ENCODE measurements around the gene TSPAN18. TPM values are rescaled to one million over a fixed set of nuclear protein-coding genes. Genes with fewer than 3 reads are reported as not detected.

TSPAN18 gene
- total and polyA plus RNA-seq, 2 experiments from 2014 or later, result 68.6 to 82.8 TPM

DNA sequence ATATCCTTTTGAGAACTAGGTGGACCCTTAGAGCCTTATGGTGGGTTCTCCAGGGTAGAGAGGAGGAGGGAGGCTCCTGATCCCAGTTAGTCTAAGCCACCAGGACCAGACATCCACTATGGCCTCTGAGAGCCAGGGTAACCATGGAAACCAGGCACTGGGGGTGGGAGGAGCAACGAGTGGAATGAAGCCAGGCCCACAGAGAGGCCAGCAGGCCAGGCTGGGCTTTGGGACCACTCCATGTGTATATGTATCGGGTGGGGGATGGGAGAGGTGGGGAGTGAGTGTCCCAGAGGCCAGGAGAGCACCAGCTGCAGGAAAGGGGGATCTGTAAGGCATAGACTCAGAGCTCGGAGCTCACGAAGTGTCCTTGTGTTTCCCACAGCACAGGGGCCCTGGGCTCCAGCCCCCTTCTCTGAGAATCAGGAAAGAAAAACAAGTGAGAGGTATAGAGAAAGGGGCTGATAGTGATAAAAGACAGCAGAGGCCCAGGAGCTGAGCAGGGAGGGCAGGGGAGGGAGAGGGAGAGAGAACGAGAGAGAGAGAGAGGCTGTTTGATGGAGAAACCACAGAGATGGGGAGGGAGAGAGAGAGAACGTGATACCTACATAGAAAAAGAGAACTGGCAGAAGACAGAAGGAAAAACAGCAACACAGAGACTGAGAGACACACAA lies 15.5 kb upstream of the TSPAN18 start:
- H3K4me3 ChIP-seq, result no peak overlapping the region
- DNase-seq (ENCODE audit: low read depth in 1 of 2, low spot score in 1 of 2), result peak in 1 of 2 donors; percentile 78
- no peaks in the 10 kb centered on the region for H3K9me3 ChIP-seq (ENCODE audit: low read depth)

GRCh38 chr11:44711787-44712608 lies 14.8 kb upstream of the TSPAN18 start:
- H3K9me3 ChIP-seq (ENCODE audit: low read depth), result no peaks in the 10 kb centered on the region
- TF ChIP-seq, protein P1, sequence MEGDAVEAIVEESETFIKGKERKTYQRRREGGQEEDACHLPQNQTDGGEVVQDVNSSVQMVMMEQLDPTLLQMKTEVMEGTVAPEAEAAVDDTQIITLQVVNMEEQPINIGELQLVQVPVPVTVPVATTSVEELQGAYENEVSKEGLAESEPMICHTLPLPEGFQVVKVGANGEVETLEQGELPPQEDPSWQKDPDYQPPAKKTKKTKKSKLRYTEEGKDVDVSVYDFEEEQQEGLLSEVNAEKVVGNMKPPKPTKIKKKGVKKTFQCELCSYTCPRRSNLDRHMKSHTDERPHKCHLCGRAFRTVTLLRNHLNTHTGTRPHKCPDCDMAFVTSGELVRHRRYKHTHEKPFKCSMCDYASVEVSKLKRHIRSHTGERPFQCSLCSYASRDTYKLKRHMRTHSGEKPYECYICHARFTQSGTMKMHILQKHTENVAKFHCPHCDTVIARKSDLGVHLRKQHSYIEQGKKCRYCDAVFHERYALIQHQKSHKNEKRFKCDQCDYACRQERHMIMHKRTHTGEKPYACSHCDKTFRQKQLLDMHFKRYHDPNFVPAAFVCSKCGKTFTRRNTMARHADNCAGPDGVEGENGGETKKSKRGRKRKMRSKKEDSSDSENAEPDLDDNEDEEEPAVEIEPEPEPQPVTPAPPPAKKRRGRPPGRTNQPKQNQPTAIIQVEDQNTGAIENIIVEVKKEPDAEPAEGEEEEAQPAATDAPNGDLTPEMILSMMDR (IDR thresholded peaks at IDR 0.05; ENCODE audit: low read depth, low read length), result no peak
- H3K27ac ChIP-seq, result peak overlapping the region; percentile 74
- no peaks in the 10 kb centered on the region for H3K27me3 ChIP-seq
- no peak for DNase-seq (ENCODE audit: low read depth in 1 of 2, low spot score in 1 of 2)
- H3K4me3 ChIP-seq, result no peak overlapping the region
- peaks cover 22% of the 10 kb centered on the region for H3K4me1 ChIP-seq (ENCODE audit: low read depth)
- no peaks in the 10 kb centered on the region for H3K36me3 ChIP-seq

More for the DNA sequence above, 15.5 kb upstream of the TSPAN18 start:
- Histone ChIP-seq H3K36me3 (no peaks in the 10 kb centered on the region), H3K4me1 (ENCODE audit: low read depth) (peaks cover 22% of the 10 kb centered on the region), H3K27me3 (no peaks in the 10 kb centered on the region), H3K27ac (peak overlapping the region; percentile 74)
- TF ChIP-seq, protein P1 (IDR thresholded peaks at IDR 0.05; ENCODE audit: low read depth, low read length), result no peak

GRCh38 chr11:44713022-44713421 lies 13.7 kb upstream of the TSPAN18 start:
- Histone ChIP-seq H3K9me3 (ENCODE audit: low read depth) (no peaks in the 10 kb centered on the region), H3K4me3 (no peak overlapping the region)
- TF ChIP-seq, protein P1 (IDR thresholded peaks at IDR 0.05; ENCODE audit: low read depth, low read length), result no peak

DNA sequence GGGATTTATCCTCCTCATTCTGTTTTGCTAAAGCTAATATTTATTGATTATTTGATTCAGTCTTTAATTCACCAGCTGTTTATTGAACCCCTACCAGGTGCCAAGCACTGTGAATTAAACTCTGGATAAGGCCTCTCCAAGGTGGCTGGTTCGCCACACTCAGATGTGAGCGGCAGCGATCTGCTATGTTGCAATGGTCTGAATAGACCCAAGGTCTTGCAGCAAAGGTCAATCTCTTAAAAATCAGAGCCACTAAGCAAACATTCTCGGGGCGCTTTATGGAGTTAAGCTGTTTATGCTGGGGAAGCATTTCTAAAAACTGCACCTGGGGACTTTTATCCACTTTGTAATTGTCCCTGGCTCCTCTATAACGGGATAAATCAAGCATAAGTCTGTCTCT lies 10.5 kb upstream of the TSPAN18 start:
- Histone ChIP-seq H3K9me3 (ENCODE audit: low read depth) (no peaks in the 10 kb centered on the region), H3K4me3 (no peak overlapping the region), H3K36me3 (no peaks in the 10 kb centered on the region), H3K27me3 (no peaks in the 10 kb centered on the region), H3K27ac (no peak overlapping the region), H3K4me1 (ENCODE audit: low read depth) (peaks cover 27% of the 10 kb centered on the region)
- TF ChIP-seq, protein P1 (IDR thresholded peaks at IDR 0.05; ENCODE audit: low read depth, low read length), result no peak
- DNase-seq (ENCODE audit: low read depth in 1 of 2, low spot score in 1 of 2), result no peak

More at GRCh38 chr11:44713022-44713421, 13.7 kb upstream of the TSPAN18 start:
- Histone ChIP-seq H3K27ac (peak overlapping the region; percentile 74), H3K4me1 (ENCODE audit: low read depth) (peaks cover 22% of the 10 kb centered on the region), H3K36me3 (no peaks in the 10 kb centered on the region), H3K27me3 (no peaks in the 10 kb centered on the region)
- DNase-seq (ENCODE audit: low read depth in 1 of 2, low spot score in 1 of 2), result no peak

DNA sequence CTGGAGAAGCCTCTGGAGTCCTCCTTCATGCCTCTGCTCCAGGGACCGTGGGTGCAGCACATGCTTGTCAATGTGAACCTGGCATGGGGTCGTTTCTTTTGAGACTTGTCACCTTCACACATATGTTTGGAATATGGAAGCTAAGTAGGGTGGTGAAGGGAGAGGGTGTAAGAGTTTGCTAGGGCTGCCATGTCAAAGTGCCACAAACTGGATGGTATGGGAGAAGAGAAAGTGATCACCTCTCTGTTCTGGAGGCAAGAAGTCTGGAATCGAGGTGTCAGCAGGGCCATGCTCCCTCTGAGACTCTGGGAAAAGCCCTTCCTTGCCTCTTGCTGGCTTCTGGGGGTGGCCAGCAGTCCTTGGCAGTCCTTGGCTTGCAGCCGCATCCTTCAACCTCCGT lies 8.7 kb upstream of the TSPAN18 start:
- H3K9me3 ChIP-seq (ENCODE audit: low read depth), result no peaks in the 10 kb centered on the region
- no peak overlapping the region for H3K4me3 ChIP-seq
- TF ChIP-seq, protein P1 (IDR thresholded peaks at IDR 0.05; ENCODE audit: low read depth, low read length), result no peak
- H3K27ac ChIP-seq, result no peak overlapping the region
- H3K27me3 ChIP-seq, result no peaks in the 10 kb centered on the region
- H3K36me3 ChIP-seq, result no peaks in the 10 kb centered on the region
- DNase-seq (ENCODE audit: low read depth in 1 of 2, low spot score in 1 of 2), result no peak
- peaks cover 17% of the 10 kb centered on the region for H3K4me1 ChIP-seq (ENCODE audit: low read depth)

Measured in cardiac muscle cell (in vitro differentiated cells and primary cell).